Panc1 (cell line): Measurements from ENCODE around the gene RHBG. TPM values are rescaled to one million over a fixed set of nuclear protein-coding genes. Genes with fewer than 3 reads are reported as not detected.

ENCODE experiments used
- ATAC-seq: fragments of 200-7000 bp; cut with Tn5 transposase; 2 replicates; pipeline ENCODE4 v1.9.1; 2020; ENCODE audit warnings: mild to moderate bottlenecking, moderate library complexity
- BruUV-seq: library from RNA; stranded (reverse); fragments of 400-500 nt; replicated peaks from 2 replicates; lab custom pipeline; 2021; lab: Mats Ljungman, UMichigan
- CTCF ChIA-PET: fragments of 300-600 bp; sonication (Branson Sonifier 250); formaldehyde crosslinking; loops from one replicate; lab custom pipeline; 2022; ENCODE audit warnings: antibody characterized with exemption; lab: Charles Lee
- POLR2A ChIA-PET: fragments of 300-600 bp; sonication (Branson Sonifier 250); formaldehyde crosslinking; loops from one replicate; lab custom pipeline; 2022; ENCODE audit warnings: antibody characterized with exemption; lab: Charles Lee
- DNase-seq: peaks from one replicate; pipeline ENCODE4 v3.0.0-alpha.2; 2010; ENCODE audit warnings: low read depth, low spot score
- H3K27ac ChIP-seq: 2 replicates; pipeline ENCODE4 v1.5.1; 2011; ENCODE audit warnings: mild to moderate bottlenecking, low read length, inconsistent platforms
- H3K27me3 ChIP-seq: fragments of 200-500 bp; sonication (Bioruptor generic); 2 replicates; pipeline ENCODE4 v1.6.0; 2014; ENCODE audit warnings: low read length, inconsistent platforms; ENCODE audit not compliant: control insufficient read depth, insufficient read depth
- H3K36me3 ChIP-seq: fragments of 200-500 bp; sonication (Bioruptor generic); 2 replicates; pipeline ENCODE4 v1.5.1; 2014; ENCODE audit warnings: inconsistent platforms, mild to moderate bottlenecking, low read length, moderate library complexity; ENCODE audit not compliant: control insufficient read depth, insufficient read depth
- H3K4me1 ChIP-seq: 2 replicates; pipeline ENCODE4 v1.5.1; 2011; ENCODE audit warnings: inconsistent platforms, mild to moderate bottlenecking, low read length, moderate library complexity; ENCODE audit not compliant: control insufficient read depth, insufficient read depth
- H3K4me3 ChIP-seq, 2 experiments: 2 replicates each; pipeline ENCODE4 v1.5.1; 2011 to 2012; ENCODE audit warnings: low read depth in 2 of 2, low read length in 2 of 2, mild to moderate bottlenecking in 2 of 2, inconsistent platforms in 1 of 2, moderate library complexity in 1 of 2
- H3K9me3 ChIP-seq: fragments of 200-500 bp; sonication (Bioruptor generic); 2 replicates; pipeline ENCODE4 v1.5.1; 2014; ENCODE audit warnings: low read depth, mild to moderate bottlenecking, inconsistent platforms, low read length, moderate library complexity; ENCODE audit not compliant: control insufficient read depth, insufficient read depth
- POLR2AphosphoS5 ChIP-seq: IDR thresholded peaks from 2 replicates; pipeline ENCODE4 v1.6.1; 2012; ENCODE audit warnings: mild to moderate bottlenecking, low read depth, low read length, moderate library complexity
- SIN3A ChIP-seq: IDR thresholded peaks from 2 replicates; pipeline ENCODE4 v1.6.1; 2012; ENCODE audit warnings: low read depth, mild to moderate bottlenecking, low read length, moderate library complexity, borderline replicate concordance; ENCODE audit not compliant: insufficient read depth
- TCF7L2 ChIP-seq: IDR thresholded peaks from 2 replicates; pipeline ENCODE4 v1.6.1; 2011; ENCODE audit warnings: mild to moderate bottlenecking, low read depth, low read length, inconsistent platforms
- in situ Hi-C: cut with HindIII; loops from 2 replicates; pipeline ENCODE4 v1.10.0; 2016; ENCODE audit warnings: low sequenced_read_pairs, low pct_unique_long_range_greater_than_20kb
- intact Hi-C: fragments of 100-400 bp; cut with micrococcal nuclease; formaldehyde crosslinking; loops from one replicate; pipeline ENCODE4 v1.10.0; 2022; ENCODE audit not compliant: unreplicated experiment
- total RNA-seq: library from RNA; stranded (reverse); gene quantifications from one replicate; pipeline ENCODE4 v1.2.1, GENCODE V29; 2021; ENCODE audit not compliant: unreplicated experiment
- TF ChIP-seq, protein P1 (sequence below): fragments of 450-650 bp; IDR thresholded peaks from 2 replicates; pipeline ENCODE4 v1.5.1; 2017; ENCODE audit warnings: mild to moderate bottlenecking
- TF ChIP-seq, protein P2 (sequence below), 2 experiments: IDR thresholded peaks; 2 replicates each; pipeline ENCODE4 v1.6.1; 2011 to 2012; ENCODE audit warnings: low read depth in 2 of 2, control low read depth in 1 of 2, low read length in 1 of 2, mild to moderate bottlenecking in 1 of 2, moderate library complexity in 1 of 2; ENCODE audit not compliant: insufficient read depth in 1 of 2

Gene RHBG
- total RNA-seq, 1 experiment from 2014 or later: 0.28 TPM

DNA sequence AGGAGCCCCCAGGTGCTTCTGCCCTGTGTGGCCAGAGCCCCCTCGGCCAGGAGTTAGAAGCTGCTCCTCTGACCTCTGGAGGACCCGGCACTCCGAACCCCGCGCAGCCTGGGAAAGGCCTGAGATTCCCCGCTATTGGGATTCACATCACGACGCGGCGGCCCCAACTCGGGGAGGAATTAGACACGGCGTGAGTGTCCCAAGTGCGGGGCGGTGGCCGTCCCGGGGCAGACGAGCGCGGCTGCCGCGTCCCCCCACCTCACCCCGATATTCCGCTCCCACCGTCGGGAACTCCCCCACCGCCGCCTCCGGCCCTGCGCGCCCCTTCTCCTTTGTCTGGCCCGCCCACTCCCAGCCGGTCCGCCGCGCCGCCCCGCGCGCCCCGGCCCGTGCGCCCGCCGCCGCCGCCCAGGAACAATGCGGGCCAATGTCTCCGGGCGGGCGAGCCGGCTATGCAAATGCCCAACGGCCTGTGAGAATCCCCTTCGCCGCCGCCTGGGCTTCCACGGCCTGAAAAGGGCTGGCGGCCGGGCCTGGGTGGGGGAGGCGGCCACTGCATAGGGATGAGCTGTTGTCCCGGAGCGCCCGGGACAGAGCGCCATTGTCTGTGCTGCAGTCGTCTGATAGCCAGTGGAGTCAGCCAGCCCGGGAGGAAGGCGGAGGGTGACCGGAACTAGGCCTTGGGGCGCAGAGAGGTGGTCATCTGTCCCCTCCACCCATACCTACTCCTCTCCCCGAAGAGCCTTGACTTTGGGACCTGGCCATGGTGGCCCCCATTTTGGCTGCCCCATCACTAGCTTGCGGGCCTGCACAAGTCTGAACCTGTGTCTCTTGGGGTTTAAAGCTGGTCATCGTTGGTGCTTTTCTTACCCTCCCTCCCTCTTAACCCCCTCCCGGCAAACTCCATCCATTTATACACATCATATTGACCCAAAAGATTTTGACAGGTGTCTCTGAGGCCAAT, 19.4 kb downstream of the RHBG start:
- H3K27ac ChIP-seq: no peak overlapping the region
- DNase-seq (no peak), ATAC-seq (no peak)
- no peaks in the 10 kb centered on the region for H3K36me3 ChIP-seq
- no peaks in the 10 kb centered on the region for H3K4me1 ChIP-seq
- in situ Hi-C loops: no loop called here
- BruUV-seq: no TSS peak
- no peak overlapping the region for H3K4me3 ChIP-seq
- intact Hi-C loops: no loop called here
- ChIA-PET CTCF (interaction anchor here (2.0 kb wide), 1 partner anchor 57 kb away, joined by 5 read pairs; no protein-coding TSS in a partner anchor), POLR2A (no interaction called here)
- TF ChIP-seq SIN3A: no peak
- TF ChIP-seq POLR2AphosphoS5: no peak
- TF ChIP-seq, protein P1, sequence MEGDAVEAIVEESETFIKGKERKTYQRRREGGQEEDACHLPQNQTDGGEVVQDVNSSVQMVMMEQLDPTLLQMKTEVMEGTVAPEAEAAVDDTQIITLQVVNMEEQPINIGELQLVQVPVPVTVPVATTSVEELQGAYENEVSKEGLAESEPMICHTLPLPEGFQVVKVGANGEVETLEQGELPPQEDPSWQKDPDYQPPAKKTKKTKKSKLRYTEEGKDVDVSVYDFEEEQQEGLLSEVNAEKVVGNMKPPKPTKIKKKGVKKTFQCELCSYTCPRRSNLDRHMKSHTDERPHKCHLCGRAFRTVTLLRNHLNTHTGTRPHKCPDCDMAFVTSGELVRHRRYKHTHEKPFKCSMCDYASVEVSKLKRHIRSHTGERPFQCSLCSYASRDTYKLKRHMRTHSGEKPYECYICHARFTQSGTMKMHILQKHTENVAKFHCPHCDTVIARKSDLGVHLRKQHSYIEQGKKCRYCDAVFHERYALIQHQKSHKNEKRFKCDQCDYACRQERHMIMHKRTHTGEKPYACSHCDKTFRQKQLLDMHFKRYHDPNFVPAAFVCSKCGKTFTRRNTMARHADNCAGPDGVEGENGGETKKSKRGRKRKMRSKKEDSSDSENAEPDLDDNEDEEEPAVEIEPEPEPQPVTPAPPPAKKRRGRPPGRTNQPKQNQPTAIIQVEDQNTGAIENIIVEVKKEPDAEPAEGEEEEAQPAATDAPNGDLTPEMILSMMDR: no peak
- TF ChIP-seq TCF7L2: no peak
- TF ChIP-seq, protein P2, sequence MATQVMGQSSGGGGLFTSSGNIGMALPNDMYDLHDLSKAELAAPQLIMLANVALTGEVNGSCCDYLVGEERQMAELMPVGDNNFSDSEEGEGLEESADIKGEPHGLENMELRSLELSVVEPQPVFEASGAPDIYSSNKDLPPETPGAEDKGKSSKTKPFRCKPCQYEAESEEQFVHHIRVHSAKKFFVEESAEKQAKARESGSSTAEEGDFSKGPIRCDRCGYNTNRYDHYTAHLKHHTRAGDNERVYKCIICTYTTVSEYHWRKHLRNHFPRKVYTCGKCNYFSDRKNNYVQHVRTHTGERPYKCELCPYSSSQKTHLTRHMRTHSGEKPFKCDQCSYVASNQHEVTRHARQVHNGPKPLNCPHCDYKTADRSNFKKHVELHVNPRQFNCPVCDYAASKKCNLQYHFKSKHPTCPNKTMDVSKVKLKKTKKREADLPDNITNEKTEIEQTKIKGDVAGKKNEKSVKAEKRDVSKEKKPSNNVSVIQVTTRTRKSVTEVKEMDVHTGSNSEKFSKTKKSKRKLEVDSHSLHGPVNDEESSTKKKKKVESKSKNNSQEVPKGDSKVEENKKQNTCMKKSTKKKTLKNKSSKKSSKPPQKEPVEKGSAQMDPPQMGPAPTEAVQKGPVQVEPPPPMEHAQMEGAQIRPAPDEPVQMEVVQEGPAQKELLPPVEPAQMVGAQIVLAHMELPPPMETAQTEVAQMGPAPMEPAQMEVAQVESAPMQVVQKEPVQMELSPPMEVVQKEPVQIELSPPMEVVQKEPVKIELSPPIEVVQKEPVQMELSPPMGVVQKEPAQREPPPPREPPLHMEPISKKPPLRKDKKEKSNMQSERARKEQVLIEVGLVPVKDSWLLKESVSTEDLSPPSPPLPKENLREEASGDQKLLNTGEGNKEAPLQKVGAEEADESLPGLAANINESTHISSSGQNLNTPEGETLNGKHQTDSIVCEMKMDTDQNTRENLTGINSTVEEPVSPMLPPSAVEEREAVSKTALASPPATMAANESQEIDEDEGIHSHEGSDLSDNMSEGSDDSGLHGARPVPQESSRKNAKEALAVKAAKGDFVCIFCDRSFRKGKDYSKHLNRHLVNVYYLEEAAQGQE (IDR thresholded peaks at IDR 0.05; ENCODE audit: insufficient read depth in 1 of 2, low read depth in 2 of 2, low read length in 1 of 2): no peak
- H3K9me3 ChIP-seq: no peaks in the 10 kb centered on the region
- H3K27me3 ChIP-seq: no peaks in the 10 kb centered on the region

DNA sequence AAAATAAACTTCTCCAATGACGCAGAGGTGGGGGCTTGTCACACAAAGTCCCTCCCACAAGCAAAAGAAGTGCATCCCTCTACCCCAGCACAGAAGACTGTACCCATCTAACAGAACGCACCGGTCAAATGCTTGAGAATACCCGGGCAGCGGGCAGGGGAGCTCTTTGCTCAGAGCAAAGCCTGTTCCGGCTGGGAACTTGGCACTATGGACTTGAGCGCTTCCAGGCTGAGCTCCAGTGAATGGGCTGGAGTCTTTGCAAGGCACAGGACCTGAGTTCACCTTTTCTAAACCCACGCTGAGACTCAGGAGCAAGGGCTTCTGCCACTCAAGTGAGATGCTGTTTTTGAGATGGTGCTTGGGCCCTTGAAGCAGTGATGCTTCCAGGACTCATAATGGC, 20.3 kb downstream of the RHBG start:
- BruUV-seq: no TSS peak
- in situ Hi-C loops: no loop called here
- Histone ChIP-seq H3K27me3 (no peaks in the 10 kb centered on the region), H3K27ac (no peak overlapping the region), H3K9me3 (no peaks in the 10 kb centered on the region), H3K4me1 (no peaks in the 10 kb centered on the region), H3K36me3 (no peaks in the 10 kb centered on the region), H3K4me3 (no peak overlapping the region)
- TF ChIP-seq POLR2AphosphoS5 (no peak), TCF7L2 (no peak), SIN3A (no peak)
- TF ChIP-seq, protein P1: no peak
- no peak for ATAC-seq
- intact Hi-C loops: no loop called here
- ChIA-PET CTCF (interaction anchor here (2.0 kb wide), 1 partner anchor 57 kb away, joined by 5 read pairs; no protein-coding TSS in a partner anchor), POLR2A (no interaction called here)
- no peak for DNase-seq
